Thyroid gland (tissue), 4 donors: ENCODE measurements around the gene SPNS3.

Experiments used
- POLR2A ChIP-seq, 2 donors: fragments of 450-650 bp; IDR thresholded peaks; one replicate each; pipeline ENCODE4 v1.6.1; 2017; ENCODE audit warnings: antibody characterized with exemption in 2 of 2, mild to moderate bottlenecking in 2 of 2, moderate library complexity in 1 of 2
- TF ChIP-seq, protein P1 (sequence below), 6 experiments: fragments of 200-600 bp in 3 of 6; fragments of 450-650 bp in 3 of 6; sonication (generic) in 3 of 6; IDR thresholded peaks; one replicate each; pipeline ENCODE4 v1.5.1; 2016 to 2019; ENCODE audit warnings: antibody characterized with exemption in 6 of 6, mild to moderate bottlenecking in 2 of 6, inconsistent platforms in 1 of 6, moderate library complexity in 1 of 6

DNA sequence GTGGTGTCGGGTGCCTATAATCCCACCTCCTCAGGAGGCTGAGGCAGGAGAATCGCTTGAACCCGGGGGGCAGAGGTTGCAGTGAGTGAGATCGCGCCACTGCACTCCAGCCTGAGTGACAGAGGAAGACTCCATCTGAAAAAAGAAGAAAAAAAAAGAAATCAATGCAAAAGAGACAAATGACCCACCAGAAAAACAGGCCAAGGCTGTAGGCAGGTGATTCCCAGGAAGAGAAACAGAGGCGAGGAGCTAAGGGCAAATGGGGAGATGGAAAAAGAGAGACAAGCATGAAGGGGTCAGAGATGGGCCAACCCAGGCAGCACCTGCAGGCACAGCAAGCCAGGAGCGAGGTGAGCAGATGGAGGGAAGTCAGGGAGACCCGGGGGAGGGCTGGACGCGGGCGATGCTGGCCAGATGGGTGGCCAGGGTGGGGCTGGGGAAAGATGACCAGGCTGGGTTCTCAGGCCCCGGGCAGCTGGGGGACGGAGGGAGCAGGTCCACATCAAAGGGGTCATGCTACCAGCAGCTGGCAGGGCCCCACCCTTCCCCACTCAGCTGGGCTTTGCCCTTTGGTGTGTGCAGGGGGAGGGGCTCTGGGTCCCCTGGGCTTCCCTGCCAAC lies 95.9 kb downstream of the SPNS3 start:
- TF ChIP-seq, protein P1, sequence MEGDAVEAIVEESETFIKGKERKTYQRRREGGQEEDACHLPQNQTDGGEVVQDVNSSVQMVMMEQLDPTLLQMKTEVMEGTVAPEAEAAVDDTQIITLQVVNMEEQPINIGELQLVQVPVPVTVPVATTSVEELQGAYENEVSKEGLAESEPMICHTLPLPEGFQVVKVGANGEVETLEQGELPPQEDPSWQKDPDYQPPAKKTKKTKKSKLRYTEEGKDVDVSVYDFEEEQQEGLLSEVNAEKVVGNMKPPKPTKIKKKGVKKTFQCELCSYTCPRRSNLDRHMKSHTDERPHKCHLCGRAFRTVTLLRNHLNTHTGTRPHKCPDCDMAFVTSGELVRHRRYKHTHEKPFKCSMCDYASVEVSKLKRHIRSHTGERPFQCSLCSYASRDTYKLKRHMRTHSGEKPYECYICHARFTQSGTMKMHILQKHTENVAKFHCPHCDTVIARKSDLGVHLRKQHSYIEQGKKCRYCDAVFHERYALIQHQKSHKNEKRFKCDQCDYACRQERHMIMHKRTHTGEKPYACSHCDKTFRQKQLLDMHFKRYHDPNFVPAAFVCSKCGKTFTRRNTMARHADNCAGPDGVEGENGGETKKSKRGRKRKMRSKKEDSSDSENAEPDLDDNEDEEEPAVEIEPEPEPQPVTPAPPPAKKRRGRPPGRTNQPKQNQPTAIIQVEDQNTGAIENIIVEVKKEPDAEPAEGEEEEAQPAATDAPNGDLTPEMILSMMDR (IDR thresholded peaks at IDR 0.05) = no peak
- TF ChIP-seq POLR2A (IDR thresholded peaks at IDR 0.05) = no peak
